GM12875 (cell line): ENCODE measurements around the gene TOR4A.
A peak's percentile ranks its signal among the peaks of the same experiment; 100 is the strongest.

Experiments
- H3K4me3 ChIP-seq: one replicate; pipeline ENCODE4 v1.5.1; 2011; ENCODE audit warnings: low read depth, low read length, control low read depth
- TF ChIP-seq, protein P1 (sequence below): IDR thresholded peaks from 2 replicates; pipeline ENCODE4 v1.5.1; 2011; ENCODE audit warnings: low read depth, mild to moderate bottlenecking, control low read depth, inconsistent platforms, low read length, moderate library complexity, borderline replicate concordance; ENCODE audit not compliant: insufficient read depth

The TOR4A gene

DNA sequence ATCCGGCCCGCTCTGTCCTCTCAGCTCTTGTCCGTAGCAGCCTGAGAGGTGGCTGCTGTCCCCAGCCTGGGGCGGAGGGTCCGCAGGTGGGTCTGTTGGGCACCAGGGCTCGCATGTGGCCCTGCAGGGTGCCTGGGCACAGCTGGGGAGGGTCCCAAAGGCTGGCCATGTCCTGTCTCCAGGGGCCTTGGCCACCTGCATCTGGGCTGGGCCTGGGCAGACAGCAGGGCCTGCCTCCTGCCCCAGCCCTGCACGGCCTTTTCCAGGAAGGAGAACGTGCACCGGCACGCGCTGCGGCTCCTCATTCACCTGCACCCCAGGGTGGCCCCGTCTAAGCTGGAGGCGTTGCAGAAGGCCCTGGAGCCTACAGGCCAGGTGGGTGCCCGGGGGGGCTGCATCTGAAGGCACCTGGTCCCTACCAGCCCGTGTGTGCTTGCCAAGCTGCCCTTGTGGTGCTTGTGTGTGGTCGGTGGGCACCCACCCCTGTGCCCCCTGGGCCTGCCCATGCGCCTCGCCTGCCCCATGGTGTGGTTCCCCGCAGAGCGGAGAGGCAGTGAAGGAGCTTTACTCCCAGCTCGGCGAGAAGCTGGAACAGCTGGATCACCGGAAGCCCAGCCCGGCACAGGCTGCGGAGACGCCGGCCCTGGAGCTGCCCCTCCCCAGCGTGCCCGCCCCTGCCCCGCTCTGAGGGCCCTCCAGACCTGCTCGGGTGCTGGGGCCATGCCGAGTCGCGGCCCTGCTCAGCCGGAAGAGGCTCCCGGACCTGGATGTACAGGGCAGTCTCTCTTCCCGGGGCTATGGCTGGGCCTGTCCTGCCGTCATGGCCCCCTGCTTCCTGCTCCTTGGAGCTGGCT, 5.1 kb upstream of the TOR4A start:
- H3K4me3 ChIP-seq: no peak overlapping the region

DNA sequence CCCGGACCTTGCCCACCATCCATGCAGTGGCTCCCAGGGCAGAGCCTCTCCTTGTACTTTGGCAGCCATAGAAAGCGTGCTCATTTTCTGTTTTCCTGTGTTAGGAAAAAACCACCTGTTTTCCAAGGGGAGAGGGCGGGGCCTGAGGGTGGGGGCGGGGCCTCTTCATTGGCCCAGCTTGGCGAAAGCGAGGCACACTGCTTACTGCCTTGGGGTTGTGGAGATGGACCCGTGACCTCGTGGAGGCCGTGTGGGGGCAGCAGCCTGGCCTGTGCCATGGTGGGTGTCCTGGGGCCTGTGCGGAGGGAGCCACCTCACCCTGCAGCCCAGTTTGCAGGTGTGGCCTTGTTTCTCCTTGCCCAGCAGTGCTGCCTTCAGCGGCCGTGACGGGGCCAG, 4.4 kb upstream of the TOR4A start:
- TF ChIP-seq, protein P1, sequence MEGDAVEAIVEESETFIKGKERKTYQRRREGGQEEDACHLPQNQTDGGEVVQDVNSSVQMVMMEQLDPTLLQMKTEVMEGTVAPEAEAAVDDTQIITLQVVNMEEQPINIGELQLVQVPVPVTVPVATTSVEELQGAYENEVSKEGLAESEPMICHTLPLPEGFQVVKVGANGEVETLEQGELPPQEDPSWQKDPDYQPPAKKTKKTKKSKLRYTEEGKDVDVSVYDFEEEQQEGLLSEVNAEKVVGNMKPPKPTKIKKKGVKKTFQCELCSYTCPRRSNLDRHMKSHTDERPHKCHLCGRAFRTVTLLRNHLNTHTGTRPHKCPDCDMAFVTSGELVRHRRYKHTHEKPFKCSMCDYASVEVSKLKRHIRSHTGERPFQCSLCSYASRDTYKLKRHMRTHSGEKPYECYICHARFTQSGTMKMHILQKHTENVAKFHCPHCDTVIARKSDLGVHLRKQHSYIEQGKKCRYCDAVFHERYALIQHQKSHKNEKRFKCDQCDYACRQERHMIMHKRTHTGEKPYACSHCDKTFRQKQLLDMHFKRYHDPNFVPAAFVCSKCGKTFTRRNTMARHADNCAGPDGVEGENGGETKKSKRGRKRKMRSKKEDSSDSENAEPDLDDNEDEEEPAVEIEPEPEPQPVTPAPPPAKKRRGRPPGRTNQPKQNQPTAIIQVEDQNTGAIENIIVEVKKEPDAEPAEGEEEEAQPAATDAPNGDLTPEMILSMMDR: no peak
- no peak overlapping the region for H3K4me3 ChIP-seq

More for the DNA sequence above, 5.1 kb upstream of the TOR4A start:
- TF ChIP-seq, protein P1: no peak

DNA sequence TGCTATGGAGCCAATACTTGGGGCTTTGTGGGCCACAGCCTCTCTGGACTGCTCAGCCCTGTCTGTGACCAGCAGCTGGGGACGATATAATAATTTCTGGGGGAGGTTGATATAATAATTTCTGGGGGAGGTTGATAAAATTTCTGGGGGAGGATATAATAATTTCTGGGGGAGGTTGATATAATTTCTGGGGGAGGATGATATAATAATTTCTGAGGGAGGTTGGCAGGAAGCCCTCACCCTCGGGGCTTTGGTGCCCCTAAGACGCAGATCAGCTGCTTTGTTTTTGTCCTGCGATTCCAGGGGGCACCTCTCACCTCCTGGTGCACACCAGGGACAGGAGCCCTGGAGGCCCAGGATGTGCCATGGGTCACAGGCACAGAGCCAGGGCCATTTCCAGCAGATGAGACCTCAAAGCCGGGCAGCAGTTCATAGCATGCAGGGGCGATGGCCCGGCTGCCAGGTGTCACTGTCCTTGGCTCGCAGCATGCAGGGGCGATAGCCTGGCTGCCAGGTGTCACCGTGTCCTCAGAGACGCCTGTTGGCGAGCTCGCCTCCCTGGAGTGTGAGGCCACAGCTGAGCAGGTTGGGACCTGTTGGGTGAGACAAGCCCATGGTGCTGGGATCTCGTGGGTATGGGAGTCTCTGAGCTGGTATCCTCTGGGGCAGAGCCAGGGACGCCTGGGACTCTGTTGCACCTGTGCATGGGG, 3.8 kb upstream of the TOR4A start:
- H3K4me3 ChIP-seq: no peak overlapping the region
- TF ChIP-seq, protein P1: no peak

DNA sequence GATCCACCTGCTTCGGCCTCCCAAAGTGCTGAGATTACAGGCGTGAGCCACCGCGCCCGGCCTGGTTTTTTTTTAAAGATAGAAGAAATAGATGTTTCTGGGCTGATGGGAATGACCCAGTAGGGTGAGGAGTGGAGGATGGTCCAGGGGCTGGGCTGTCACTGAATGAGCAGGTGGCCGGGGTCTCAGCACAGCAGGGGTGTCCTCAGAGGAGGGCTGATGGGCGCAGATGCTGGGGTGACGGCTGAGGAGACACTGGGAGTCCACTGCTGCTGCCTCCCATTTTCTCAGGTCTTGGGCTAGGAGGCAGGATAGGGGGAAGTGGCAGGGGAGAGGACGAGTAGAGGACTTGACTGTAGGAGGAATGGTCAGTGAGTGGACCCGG, 2.3 kb upstream of the TOR4A start:
- no peak overlapping the region for H3K4me3 ChIP-seq
- TF ChIP-seq, protein P1: no peak

DNA sequence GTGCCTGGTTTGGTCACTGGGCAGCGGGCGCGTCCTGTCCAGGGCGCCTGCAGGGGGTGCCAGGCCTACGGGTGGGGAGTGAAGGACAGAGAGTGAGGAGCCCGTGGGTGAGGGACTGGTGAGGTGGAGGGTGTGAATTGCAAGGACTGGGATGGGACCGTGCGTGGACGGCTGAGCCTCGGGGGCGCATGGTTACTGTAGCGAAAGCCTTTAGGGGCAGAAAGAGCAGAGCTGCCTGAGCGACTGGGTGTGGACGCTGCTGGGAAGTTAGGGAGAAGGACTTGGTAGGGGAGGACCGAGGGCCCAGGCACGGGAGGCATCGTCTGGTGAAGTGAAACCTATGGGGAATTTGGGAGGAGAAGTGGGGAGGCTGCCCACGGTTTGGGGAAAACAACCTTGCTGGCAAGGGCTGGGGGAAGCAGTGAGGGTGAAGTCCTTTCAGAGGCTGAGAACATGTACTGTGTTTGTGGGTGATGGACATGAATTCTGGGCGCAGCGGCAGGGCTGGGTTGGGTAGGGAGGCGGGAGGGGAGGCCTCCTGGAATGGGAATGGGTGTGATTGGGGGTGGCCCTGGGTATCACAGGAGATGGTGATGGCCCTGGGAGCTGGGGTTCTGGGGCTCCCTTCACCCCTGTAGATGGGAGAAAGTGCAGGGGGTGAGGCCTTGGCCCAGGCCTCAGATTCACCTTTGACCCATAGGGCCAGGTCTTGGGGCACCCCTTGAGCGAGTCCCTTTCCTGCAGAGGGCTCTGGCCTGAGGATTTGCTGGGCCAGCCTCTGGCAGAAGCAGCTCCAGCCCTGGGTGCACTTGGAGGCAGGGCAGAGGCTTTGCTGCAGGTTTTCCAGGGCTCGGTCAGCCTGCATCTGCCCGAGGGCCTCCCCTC, 1.7 kb upstream of the TOR4A start:
- no peak overlapping the region for H3K4me3 ChIP-seq
- TF ChIP-seq, protein P1: no peak

DNA sequence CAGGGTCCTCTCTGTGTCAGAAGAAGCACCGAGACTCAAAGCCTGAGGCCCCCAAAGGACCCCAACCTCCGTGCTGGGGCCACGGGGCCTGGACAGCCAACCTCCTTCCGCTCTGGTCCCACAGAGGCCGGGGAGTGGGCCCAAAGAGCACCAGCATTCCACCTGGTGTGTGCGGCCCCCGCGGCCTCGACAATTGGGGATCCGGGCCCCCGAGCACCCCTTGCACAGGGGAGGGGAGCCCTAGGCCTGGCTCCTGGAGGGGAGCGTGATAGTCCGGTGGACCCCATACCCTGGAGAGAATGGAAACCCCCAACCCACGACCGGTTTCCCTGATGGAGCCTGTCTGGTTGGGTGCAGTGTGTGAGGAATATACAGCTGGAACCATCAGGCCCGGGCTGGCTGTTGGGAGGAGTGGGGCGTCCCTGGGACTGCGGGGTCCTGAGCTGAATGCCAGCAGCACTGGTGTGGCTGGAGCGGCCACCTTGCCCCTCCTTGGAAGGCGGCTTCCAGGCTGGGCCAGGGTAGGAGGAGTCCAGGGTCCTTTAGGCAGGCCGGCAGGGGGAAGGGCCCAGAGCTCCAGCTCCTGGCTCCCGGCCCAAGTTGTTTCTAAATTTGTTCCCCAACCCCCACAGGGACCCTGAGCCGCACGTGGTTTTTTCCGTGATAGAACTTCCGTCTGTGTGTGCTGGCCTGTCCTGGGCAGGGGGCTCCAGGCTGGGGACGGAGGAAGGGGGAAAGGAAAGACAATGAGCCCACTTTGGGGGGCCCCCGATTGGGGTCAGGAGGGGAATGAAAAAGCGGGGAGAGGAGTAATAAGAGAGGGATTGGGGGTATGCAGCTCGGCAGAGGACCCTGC, 825 bp upstream of the TOR4A start:
- TF ChIP-seq, protein P1: no peak
- H3K4me3 ChIP-seq: peak overlapping the region; percentile 68
